ENCODE data around the gene RPL19. TPM values are rescaled to one million over a fixed set of nuclear protein-coding genes. Genes with fewer than 3 reads are reported as not detected.

Gene RPL19
- total and polyA plus RNA-seq, 2 experiments from 2014 or later = 903 to 1,500 TPM

- no peak overlapping the region for H3K4me2 ChIP-seq (ENCODE audit: unreplicated experiment)
- DNase-seq = no peak
- H3K4me1 ChIP-seq (ENCODE audit: insufficient read depth) = peaks cover 1% of the 10 kb centered on the region; the same call in 1 of the 2 replicates
- in situ Hi-C loops (cut with MboI) = no loop called here
- H3K4me3 ChIP-seq = no peak overlapping the region
- H3K79me2 ChIP-seq (ENCODE audit: insufficient read depth) = no peaks in the 10 kb centered on the region
- no peak overlapping the region for H2AFZ ChIP-seq
- WGBS, 2 experiments (ENCODE audit: low coverage in 1 of 2, low lambda C conversion rate in 2 of 2, missing lambda C conversion rate in 2 of 2) = 96 to 97% methylated on average over 10 of the region's 10 CpGs
- H4K20me1 ChIP-seq (ENCODE audit: insufficient read depth) = no peaks in the 10 kb centered on the region
- peaks cover 11% of the 10 kb centered on the region; the same call in 1 of the 2 replicates for H3F3A ChIP-seq (ENCODE audit: insufficient read depth)
- no peak overlapping the region for H3K9ac ChIP-seq
- no peaks in the 10 kb centered on the region for H3K9me2 ChIP-seq (ENCODE audit: insufficient read depth)
- H3K27ac ChIP-seq = no peak overlapping the region
- H3K36me3 ChIP-seq (ENCODE audit: low read depth) = peaks cover 24% of the 10 kb centered on the region; the same call in 1 of the 2 replicates
- no peaks in the 10 kb centered on the region for H3K27me3 ChIP-seq (replicated peaks; ENCODE audit: insufficient read depth)
- H3K9me3 ChIP-seq (ENCODE audit: low read depth) = no peaks in the 10 kb centered on the region
- no peak for TF ChIP-seq EZH2 (IDR thresholded peaks at IDR 0.05; ENCODE audit: insufficient read depth, poor library complexity, severe bottlenecking)
- no peak for TF ChIP-seq EZH2phosphoT487 (IDR thresholded peaks at IDR 0.05; ENCODE audit: insufficient read depth, low read depth)
Observed at GRCh38 chr17:39183720-39184119, 16.4 kb upstream of the RPL19 start.

GRCh38 chr17:39186481-39187002 is 13.5 kb upstream of the RPL19 start:
- Histone ChIP-seq H3K9ac (no peak overlapping the region), H3K27me3 (replicated peaks; ENCODE audit: insufficient read depth) (no peaks in the 10 kb centered on the region), H3K4me1 (ENCODE audit: insufficient read depth) (no peaks in the 10 kb centered on the region), H3K4me3 (no peak overlapping the region), H3K36me3 (ENCODE audit: low read depth) (peaks cover 30% of the 10 kb centered on the region; the same call in 1 of the 2 replicates), H4K20me1 (ENCODE audit: insufficient read depth) (no peaks in the 10 kb centered on the region), H2AFZ (no peak overlapping the region), H3K79me2 (ENCODE audit: insufficient read depth) (no peaks in the 10 kb centered on the region), H3K27ac (no peak overlapping the region), H3K4me2 (ENCODE audit: unreplicated experiment) (no peak overlapping the region), H3F3A (ENCODE audit: insufficient read depth) (no peaks in the 10 kb centered on the region), H3K9me3 (ENCODE audit: low read depth) (no peaks in the 10 kb centered on the region), H3K9me2 (ENCODE audit: insufficient read depth) (no peaks in the 10 kb centered on the region)
- 87 to 95% methylated on average over 12 to 13 of the region's 15 CpGs for WGBS, 2 experiments (ENCODE audit: low coverage in 1 of 2, low lambda C conversion rate in 2 of 2, missing lambda C conversion rate in 2 of 2)
- in situ Hi-C loops (cut with MboI) = no loop called here
- no peak for TF ChIP-seq EZH2 (IDR thresholded peaks at IDR 0.05; ENCODE audit: insufficient read depth, poor library complexity, severe bottlenecking)
- no peak for TF ChIP-seq EZH2phosphoT487 (IDR thresholded peaks at IDR 0.05; ENCODE audit: insufficient read depth, low read depth)
- DNase-seq = no peak

GRCh38 chr17:39187152-39187830 is 12.8 kb upstream of the RPL19 start:
- no peak for DNase-seq
- WGBS, 2 experiments (ENCODE audit: low coverage in 1 of 2, low lambda C conversion rate in 2 of 2, missing lambda C conversion rate in 2 of 2) = 81 to 86% methylated on average over 9 of the region's 9 CpGs

DNA sequence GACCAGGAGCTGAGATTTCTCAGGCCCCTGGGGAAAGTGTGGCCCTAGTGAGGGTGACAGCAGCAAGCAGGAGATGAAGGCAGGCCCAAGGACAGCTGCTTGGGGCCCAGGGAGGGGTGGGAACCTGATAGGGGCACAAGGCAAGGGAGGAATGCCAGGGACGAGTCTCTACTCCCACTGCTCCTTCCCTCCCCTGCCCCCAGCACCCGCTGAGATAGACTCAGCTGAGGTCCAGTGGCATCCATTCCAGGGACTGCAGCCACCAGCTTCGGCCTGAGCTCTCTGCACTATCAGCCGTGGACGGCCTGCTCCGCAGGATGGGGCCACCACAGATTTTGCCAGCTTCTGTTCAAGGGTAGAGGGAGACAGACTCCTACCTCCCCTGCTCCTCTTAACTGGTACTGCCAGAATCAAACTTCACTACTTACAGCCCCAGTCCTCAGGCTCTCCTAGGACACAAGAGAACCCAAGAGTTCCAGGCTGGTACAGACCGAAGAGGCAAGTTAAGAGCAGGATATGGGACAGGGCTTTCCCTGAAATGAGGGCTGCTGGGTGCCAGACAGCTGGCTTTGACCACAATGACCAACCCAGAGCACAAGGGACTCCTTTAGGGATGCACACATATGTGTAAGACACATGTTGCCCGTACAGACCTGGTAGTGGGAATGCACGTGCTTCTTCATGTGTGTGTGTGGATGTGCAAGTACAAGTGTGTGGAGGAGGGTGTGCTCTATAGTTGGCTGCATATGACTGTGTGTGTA is 8.2 kb upstream of the RPL19 start:
- no peak overlapping the region for H3K9ac ChIP-seq
- H2AFZ ChIP-seq = no peak overlapping the region
- peaks cover 21% of the 10 kb centered on the region; the same call in 1 of the 2 replicates for H3K36me3 ChIP-seq (ENCODE audit: low read depth)
- no peak overlapping the region for H3K4me2 ChIP-seq (ENCODE audit: unreplicated experiment)
- H3K9me3 ChIP-seq (ENCODE audit: low read depth) = no peaks in the 10 kb centered on the region
- no peaks in the 10 kb centered on the region for H3K9me2 ChIP-seq (ENCODE audit: insufficient read depth)
- no peaks in the 10 kb centered on the region for H3K27me3 ChIP-seq (replicated peaks; ENCODE audit: insufficient read depth)
- TF ChIP-seq EZH2phosphoT487 (IDR thresholded peaks at IDR 0.05; ENCODE audit: insufficient read depth, low read depth) (no peak), EZH2 (IDR thresholded peaks at IDR 0.05; ENCODE audit: insufficient read depth, poor library complexity, severe bottlenecking) (no peak)
- no peak for DNase-seq
- 0 out of 2 replicates have a peak, but pooled peaks cover 4% of the 10 kb centered on the region for H4K20me1 ChIP-seq (ENCODE audit: insufficient read depth)
- 87 to 94% methylated on average over 9 of the region's 9 CpGs for WGBS, 2 experiments (ENCODE audit: low coverage in 1 of 2, low lambda C conversion rate in 2 of 2, missing lambda C conversion rate in 2 of 2)
- no peak overlapping the region for H3K27ac ChIP-seq
- peaks cover 24% of the 10 kb centered on the region for H3K4me1 ChIP-seq (ENCODE audit: insufficient read depth)
- peaks cover 34% of the 10 kb centered on the region for H3K79me2 ChIP-seq (ENCODE audit: insufficient read depth)
- no peaks in the 10 kb centered on the region for H3F3A ChIP-seq (ENCODE audit: insufficient read depth)
- in situ Hi-C loops (cut with MboI) = no loop called here
- no peak overlapping the region for H3K4me3 ChIP-seq

More at GRCh38 chr17:39187152-39187830, 12.8 kb upstream of the RPL19 start:
- Histone ChIP-seq H3K27ac (no peak overlapping the region), H3K36me3 (ENCODE audit: low read depth) (peaks cover 32% of the 10 kb centered on the region; the same call in 1 of the 2 replicates), H3K9me3 (ENCODE audit: low read depth) (no peaks in the 10 kb centered on the region), H3K4me1 (ENCODE audit: insufficient read depth) (no peaks in the 10 kb centered on the region), H4K20me1 (ENCODE audit: insufficient read depth) (no peaks in the 10 kb centered on the region), H3K9me2 (ENCODE audit: insufficient read depth) (no peaks in the 10 kb centered on the region), H3K79me2 (ENCODE audit: insufficient read depth) (no peaks in the 10 kb centered on the region), H3F3A (ENCODE audit: insufficient read depth) (no peaks in the 10 kb centered on the region), H3K27me3 (replicated peaks; ENCODE audit: insufficient read depth) (no peaks in the 10 kb centered on the region), H3K9ac (no peak overlapping the region), H2AFZ (no peak overlapping the region), H3K4me2 (ENCODE audit: unreplicated experiment) (no peak overlapping the region), H3K4me3 (no peak overlapping the region)
- in situ Hi-C loops (cut with MboI) = no loop called here
- TF ChIP-seq EZH2phosphoT487 (IDR thresholded peaks at IDR 0.05; ENCODE audit: insufficient read depth, low read depth) = no peak
- no peak for TF ChIP-seq EZH2 (IDR thresholded peaks at IDR 0.05; ENCODE audit: insufficient read depth, poor library complexity, severe bottlenecking)

Measured in GM23248 (cell line).